Loucy (cell line): Measurements from ENCODE around the gene LMOD1.

Experiments used
- CTCF ChIP-seq: fragments of 200-600 bp; sonication (generic); conservative IDR thresholded peaks from 2 replicates; pipeline ENCODE4 v1.5.1; 2014; ENCODE audit warnings: mild to moderate bottlenecking, antibody characterized with exemption, low read length
- EZH2phosphoT487 ChIP-seq: fragments of 200-600 bp; IDR thresholded peaks from 2 replicates; pipeline ENCODE4 v1.6.1; 2018; ENCODE audit warnings: antibody characterized with exemption, mild to moderate bottlenecking, moderate library complexity, borderline replicate concordance

GRCh38 chr1:201882665-201883132 lies 63.6 kb downstream of the LMOD1 start:
- no peak for TF ChIP-seq CTCF
- TF ChIP-seq EZH2phosphoT487 = no peak
